Measurements from ENCODE around the gene GIGYF2. TPM values are rescaled to one million over a fixed set of nuclear protein-coding genes. Genes with fewer than 3 reads are reported as not detected.

The GIGYF2 gene
- total and polyA plus RNA-seq, 2 of the 4 experiments (the other 2 are of a cell fraction): 14.7 to 66.0 TPM

- TF ChIP-seq USF2 (IDR thresholded peaks at IDR 0.05; ENCODE audit: low read depth, low read length): no peak
Measured at GRCh38 chr2:232887171-232887850, 190.2 kb downstream of the GIGYF2 start (continued).

GRCh38 chr2:232888099-232888836 lies 191.1 kb downstream of the GIGYF2 start:
- Histone ChIP-seq H2BK20ac (ENCODE audit: low read depth, low read length) (no peak overlapping the region), H2BK5ac (ENCODE audit: low read depth, low read length, poor library complexity, severe bottlenecking) (no peak overlapping the region), H3K9me3 (ENCODE audit: control insufficient read depth, insufficient read depth, low read length) (no peaks in the 10 kb centered on the region), H3K18ac (ENCODE audit: low read depth, low read length) (no peak overlapping the region), H2BK15ac (ENCODE audit: low read depth, low read length) (no peak overlapping the region), H3K4me2 (ENCODE audit: low read depth, low read length) (no peak overlapping the region), H3K23ac (ENCODE audit: low read depth, low read length) (no peak overlapping the region), H2BK120ac (ENCODE audit: low read depth, low read length) (no peak overlapping the region), H4K8ac (ENCODE audit: low read depth in 2 of 2, low read length in 2 of 2) (no peak overlapping the region), H3K4ac (ENCODE audit: low read depth, low read length) (no peak overlapping the region), H3K4me3 (ENCODE audit: insufficient read depth, low read depth, low read length) (no peak overlapping the region), H3K9ac (ENCODE audit: low read depth, low read length) (no peak overlapping the region), H3K9me1 (ENCODE audit: insufficient read depth, low read length) (peaks cover 10% of the 10 kb centered on the region; the same call in 1 of the 2 replicates), H4K5ac (ENCODE audit: low read depth, low read length) (no peak overlapping the region), H2AK9ac (replicated peaks; ENCODE audit: low read depth, low read length, poor library complexity) (no peak overlapping the region), H3K27me3 (ENCODE audit: control insufficient read depth, insufficient read depth, low read length) (peaks cover 6% of the 10 kb centered on the region; the same call in 1 of the 2 replicates), H2AK5ac (ENCODE audit: low read depth, low read length) (no peak overlapping the region), H4K91ac (ENCODE audit: insufficient read depth, low read depth, low read length) (no peak overlapping the region), H2AFZ (replicated peaks; ENCODE audit: low read length, poor library complexity) (peak overlapping the region; percentile 44), H3K36me3 (ENCODE audit: control insufficient read depth, insufficient read depth, low read length) (no peaks in the 10 kb centered on the region), H3K79me1 (ENCODE audit: low read depth in 1 of 2, low read length in 2 of 2) (no peaks in the 10 kb centered on the region), H4K20me1 (ENCODE audit: insufficient read depth, low read length) (no peaks in the 10 kb centered on the region), H3K4me1 (ENCODE audit: control insufficient read depth, insufficient read depth, low read length) (peaks cover 1% of the 10 kb centered on the region; the same call in 1 of the 2 replicates), H3K56ac (ENCODE audit: extremely low read depth, insufficient read depth, low read length) (no peak overlapping the region), H3K14ac (replicated peaks; ENCODE audit: low read depth, low read length) (no peak overlapping the region), H3K27ac (ENCODE audit: insufficient read depth, low read length) (no peak overlapping the region)
- POLR2A ChIA-PET (ENCODE audit: unreplicated experiment): no interaction called here
- dilution Hi-C loops (cut with HindIII; ENCODE audit: low sequenced_read_pairs, unreplicated experiment): no loop called here
- CTCF ChIA-PET: no interaction called here
- no peak for ATAC-seq (ENCODE audit: low read depth)
- in situ Hi-C loops (cut with MboI; ENCODE audit: low sequenced_read_pairs): no loop called here
- WGBS, 2 experiments (ENCODE audit: extremely low coverage in 2 of 2, insufficient read length in 1 of 2): 86% methylated on average over 13 of the region's 21 CpGs; no CpG with 5 or more reads in 1 of the 2 experiments
- DNase-seq: no peak
- BruUV-seq (replicated peaks): no TSS peak
- intact Hi-C loops (cut with micrococcal nuclease): no loop called here
- TF ChIP-seq CHD1 (IDR thresholded peaks at IDR 0.05; ENCODE audit: low read depth, low read length) (no peak), BHLHE40 (IDR thresholded peaks at IDR 0.05; ENCODE audit: low read depth, low read length) (no peak), ELK1 (IDR thresholded peaks at IDR 0.05; ENCODE audit: borderline replicate concordance, low read depth, low read length) (no peak), MAFK (IDR thresholded peaks at IDR 0.05; ENCODE audit: low read depth, low read length) (no peak), NFE2L2 (IDR thresholded peaks at IDR 0.05; ENCODE audit: low read depth, low read length) (no peak)

All from IMR-90 (cell line).